KG1 (cell line): ENCODE data around the gene RAB22A.

ENCODE experiments used
- DNase-seq: peaks from one replicate; lab custom pipeline; 2025; lab: John Stamatoyannopoulos, UW

RAB22A gene

DNA sequence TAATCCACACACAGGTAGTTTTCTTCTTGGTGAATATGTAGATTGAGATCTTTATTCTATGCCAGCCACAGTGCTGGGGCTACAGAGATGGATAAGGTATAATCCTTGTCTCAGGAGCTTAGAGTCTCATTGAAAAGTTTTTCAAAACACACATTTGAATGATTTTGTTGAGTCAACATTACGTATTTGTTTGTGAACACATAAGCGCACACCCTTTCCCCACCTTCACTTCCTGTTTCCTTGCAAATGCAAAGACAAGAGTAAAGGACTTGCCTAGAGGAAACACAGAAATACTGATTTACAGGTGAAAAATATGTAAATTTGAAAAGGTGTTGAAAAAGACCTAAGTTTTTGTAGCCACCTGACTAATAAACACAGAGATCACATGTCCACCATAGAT, 107.3 kb downstream of the RAB22A start:
- no peak for DNase-seq
